ENCODE data around the gene OR52J3. TPM values are rescaled to one million over a fixed set of nuclear protein-coding genes. Genes with fewer than 3 reads are reported as not detected.

Gene OR52J3
- total RNA-seq: not detected
- not detected for polyA plus RNA-seq (2013, experiment 1 of 2)
- polyA plus RNA-seq (2013, experiment 2 of 2): not detected
- total RNA-seq: 0 to 0.07 (median 0) reads per million in 172 experiments

- ChIA-PET CTCF (no interaction called here), POLR2A (no interaction called here)
- H3K4me3 Mint-ChIP-seq: no peak within 1 kb of the TSS
- H3K36me3 Mint-ChIP-seq (ENCODE audit: low read depth): no peaks in the 10 kb centered on the region
- DNase-seq (no peak), ATAC-seq (ENCODE audit: poor library complexity) (no peak)
- TF ChIP-seq, protein P1, sequence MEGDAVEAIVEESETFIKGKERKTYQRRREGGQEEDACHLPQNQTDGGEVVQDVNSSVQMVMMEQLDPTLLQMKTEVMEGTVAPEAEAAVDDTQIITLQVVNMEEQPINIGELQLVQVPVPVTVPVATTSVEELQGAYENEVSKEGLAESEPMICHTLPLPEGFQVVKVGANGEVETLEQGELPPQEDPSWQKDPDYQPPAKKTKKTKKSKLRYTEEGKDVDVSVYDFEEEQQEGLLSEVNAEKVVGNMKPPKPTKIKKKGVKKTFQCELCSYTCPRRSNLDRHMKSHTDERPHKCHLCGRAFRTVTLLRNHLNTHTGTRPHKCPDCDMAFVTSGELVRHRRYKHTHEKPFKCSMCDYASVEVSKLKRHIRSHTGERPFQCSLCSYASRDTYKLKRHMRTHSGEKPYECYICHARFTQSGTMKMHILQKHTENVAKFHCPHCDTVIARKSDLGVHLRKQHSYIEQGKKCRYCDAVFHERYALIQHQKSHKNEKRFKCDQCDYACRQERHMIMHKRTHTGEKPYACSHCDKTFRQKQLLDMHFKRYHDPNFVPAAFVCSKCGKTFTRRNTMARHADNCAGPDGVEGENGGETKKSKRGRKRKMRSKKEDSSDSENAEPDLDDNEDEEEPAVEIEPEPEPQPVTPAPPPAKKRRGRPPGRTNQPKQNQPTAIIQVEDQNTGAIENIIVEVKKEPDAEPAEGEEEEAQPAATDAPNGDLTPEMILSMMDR (IDR thresholded peaks at IDR 0.05): no peak
- H3K27me3 ChIP-seq (ENCODE audit: control insufficient read depth in 1 of 2, insufficient read depth in 2 of 2, low read length in 2 of 2): no peaks in the 10 kb centered on the region
- no peak within 1 kb of the TSS for H3K4me3 ChIP-seq (ENCODE audit: low read length)
- no peaks in the 10 kb centered on the region for H3K9me3 Mint-ChIP-seq
- no peaks in the 10 kb centered on the region for H3K4me1 ChIP-seq (ENCODE audit: insufficient read depth, low read length)
- H3K27ac Mint-ChIP-seq: no peak within 1 kb of the TSS
- H3K4me1 Mint-ChIP-seq (ENCODE audit: low read depth): no peaks in the 10 kb centered on the region
- intact Hi-C loops (cut with DNase I, micrococcal nuclease): no loop called here
- no peak within 1 kb of the TSS for H3K27ac ChIP-seq (ENCODE audit: low read depth in 1 of 2, low read length in 2 of 2)
- H3K9me3 ChIP-seq (ENCODE audit: control insufficient read depth in 1 of 2, insufficient read depth in 1 of 2, low read length in 2 of 2): no peaks in the 10 kb centered on the region
- H3K36me3 ChIP-seq (ENCODE audit: insufficient read depth, low read length): no peaks in the 10 kb centered on the region
- no peaks in the 10 kb centered on the region for H3K27me3 Mint-ChIP-seq
These were observed at the start of gene OR52J3 for GRCh38 chr11:5046226-5046625. TSS of gene OR52J3 (plus strand) at chr11:5046526. CDS start at chr11:5046526, 0 bp downstream.

- ATAC-seq (ENCODE audit: poor library complexity): no peak
- Mint-ChIP-seq H3K4me1 (ENCODE audit: low read depth) (no peaks in the 10 kb centered on the region), H3K4me3 (no peak overlapping the region), H3K9me3 (no peaks in the 10 kb centered on the region), H3K27ac (no peak overlapping the region), H3K36me3 (ENCODE audit: low read depth) (no peaks in the 10 kb centered on the region), H3K27me3 (peaks cover 18% of the 10 kb centered on the region)
- H3K27ac ChIP-seq (ENCODE audit: low read depth in 1 of 2, low read length in 2 of 2): no peak overlapping the region
- ChIA-PET POLR2A (no interaction called here), CTCF (no interaction called here)
- H3K4me3 ChIP-seq (ENCODE audit: low read length): no peak overlapping the region
- intact Hi-C loops (cut with DNase I, micrococcal nuclease): loop anchor here in 1 of 2 experiments (5.0 kb wide), 1 partner anchor 817 kb away; no protein-coding TSS in a partner anchor
- no peaks in the 10 kb centered on the region for H3K36me3 ChIP-seq (ENCODE audit: insufficient read depth, low read length)
- H3K9me3 ChIP-seq (ENCODE audit: control insufficient read depth in 1 of 2, insufficient read depth in 1 of 2, low read length in 2 of 2): no peaks in the 10 kb centered on the region
- H3K4me1 ChIP-seq (ENCODE audit: insufficient read depth, low read length): no peaks in the 10 kb centered on the region
- H3K27me3 ChIP-seq (ENCODE audit: control insufficient read depth in 1 of 2, insufficient read depth in 2 of 2, low read length in 2 of 2): no peaks in the 10 kb centered on the region
- TF ChIP-seq, protein P1 (IDR thresholded peaks at IDR 0.05): no peak
- peak in 3 of 14 experiments; percentile 1 to 10 (median 8) for DNase-seq
These were observed 41.7 kb upstream of the OR52J3 start for GRCh38 chr11:5004424-5005274.

DNA sequence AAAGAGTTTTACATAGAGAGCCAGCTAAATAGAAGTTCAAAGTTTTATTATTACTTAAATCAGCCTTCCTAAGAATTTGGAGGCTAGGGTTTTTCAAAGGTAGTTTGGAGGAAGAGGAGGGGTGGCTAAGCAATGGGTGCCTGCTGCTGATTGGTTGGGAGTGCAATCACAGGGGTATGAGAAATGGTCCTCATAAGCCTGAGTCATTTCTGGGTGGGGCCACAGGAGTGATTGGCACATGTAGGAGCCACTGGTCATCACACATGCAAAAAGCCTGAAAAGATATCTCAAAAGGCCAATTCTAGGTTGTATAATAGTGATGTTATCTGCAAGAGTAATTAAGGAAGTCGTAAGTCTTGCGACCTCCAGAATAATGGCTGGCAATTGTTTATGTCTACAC is 38.8 kb upstream of the OR52J3 start:
- H3K27ac ChIP-seq (ENCODE audit: low read depth in 1 of 2, low read length in 2 of 2): no peak overlapping the region
- CTCF ChIA-PET: no interaction called here
- no peaks in the 10 kb centered on the region for H3K4me1 Mint-ChIP-seq (ENCODE audit: low read depth)
- H3K27ac Mint-ChIP-seq: no peak overlapping the region
- TF ChIP-seq, protein P1 (IDR thresholded peaks at IDR 0.05): no peak
- no peaks in the 10 kb centered on the region for H3K4me1 ChIP-seq (ENCODE audit: insufficient read depth, low read length)
- no peaks in the 10 kb centered on the region for H3K36me3 ChIP-seq (ENCODE audit: insufficient read depth, low read length)
- intact Hi-C loops (cut with DNase I, micrococcal nuclease): no loop called here
- H3K9me3 ChIP-seq (ENCODE audit: control insufficient read depth in 1 of 2, insufficient read depth in 1 of 2, low read length in 2 of 2): no peaks in the 10 kb centered on the region
- no peak overlapping the region for H3K4me3 Mint-ChIP-seq
- no peak for DNase-seq
- H3K27me3 Mint-ChIP-seq: peaks cover 13% of the 10 kb centered on the region
- peaks cover 2% of the 10 kb centered on the region for H3K9me3 Mint-ChIP-seq
- H3K4me3 ChIP-seq (ENCODE audit: low read length): no peak overlapping the region
- no peak for ATAC-seq (ENCODE audit: poor library complexity)
- H3K36me3 Mint-ChIP-seq (ENCODE audit: low read depth): no peaks in the 10 kb centered on the region
- H3K27me3 ChIP-seq (ENCODE audit: control insufficient read depth in 1 of 2, insufficient read depth in 2 of 2, low read length in 2 of 2): no peaks in the 10 kb centered on the region
- POLR2A ChIA-PET: no interaction called here

Data from CD4-positive, alpha-beta T cell (primary cell).